ENCODE results near the gene NAT9. TPM values are rescaled to one million over a fixed set of nuclear protein-coding genes. Genes with fewer than 3 reads are reported as not detected.

NAT9 gene
- total RNA-seq, 1 experiment from 2014 or later: 63.5 TPM

- Histone ChIP-seq H3K27me3 (ENCODE audit: insufficient read depth, low read length) (no peaks in the 10 kb centered on the region), H3K23ac (ENCODE audit: insufficient read length, low read depth, low read length) (no peak overlapping the region), H3K4me2 (ENCODE audit: insufficient read depth, insufficient read length, low read length) (no peak overlapping the region), H3K9ac (ENCODE audit: extremely low read depth, insufficient read length, low read length) (no peak overlapping the region), H2BK15ac (ENCODE audit: low read depth, low read length) (no peak overlapping the region), H2BK12ac (ENCODE audit: insufficient read length, low read depth, low read length) (no peak overlapping the region), H2AFZ (ENCODE audit: low read length) (no peak overlapping the region), H3K4ac (ENCODE audit: low read depth, low read length) (no peak overlapping the region), H2BK120ac (ENCODE audit: low read depth, low read length, poor library complexity, severe bottlenecking) (no peak overlapping the region), H2BK20ac (ENCODE audit: low read depth, low read length, poor library complexity, severe bottlenecking) (no peak overlapping the region), H3K23me2 (ENCODE audit: insufficient read length, low read depth, low read length, poor library complexity, severe bottlenecking) (peaks cover 9% of the 10 kb centered on the region), H3K79me1 (ENCODE audit: insufficient read depth, low read depth, low read length, poor library complexity, severe bottlenecking) (no peaks in the 10 kb centered on the region), H3K79me2 (ENCODE audit: insufficient read depth, low read length) (no peaks in the 10 kb centered on the region), H4K91ac (ENCODE audit: insufficient read length, low read depth, low read length) (no peak overlapping the region), H3K18ac (ENCODE audit: insufficient read length, low read depth, low read length) (no peak overlapping the region), H3K9me3 (ENCODE audit: control insufficient read depth, low read depth, low read length) (no peaks in the 10 kb centered on the region), H4K20me1 (ENCODE audit: control insufficient read depth, insufficient read depth, insufficient read length) (no peaks in the 10 kb centered on the region), H3K4me1 (ENCODE audit: insufficient read depth, low read length) (peaks cover 4% of the 10 kb centered on the region; the same call in 1 of the 2 replicates), H2BK5ac (ENCODE audit: insufficient read length, low read length) (no peak overlapping the region), H4K5ac (ENCODE audit: insufficient read length, low read depth, low read length) (no peak overlapping the region), H3K56ac (ENCODE audit: insufficient read length, low read depth, low read length) (no peak overlapping the region), H3T11ph (ENCODE audit: low read length) (no peak overlapping the region), H2AK5ac (ENCODE audit: insufficient read length, low read length) (no peak overlapping the region), H4K8ac (replicated peaks; ENCODE audit: insufficient read length, low read depth, low read length) (no peak overlapping the region), H3K14ac (ENCODE audit: insufficient read depth, low read length) (no peak overlapping the region), H3K27ac (ENCODE audit: insufficient read length, low read depth, low read length) (no peak overlapping the region)
- WGBS (ENCODE audit: extremely low coverage, insufficient read length, low lambda C conversion rate): no CpG with 5 or more reads among the region's 12 CpGs
- peaks cover 26% of the 10 kb centered on the region for H3K27me3 Mint-ChIP-seq (ENCODE audit: low read depth)
- no peak overlapping the region; a peak in 1 of 7 replicates for H3K27ac Mint-ChIP-seq
- peaks cover 22 to 23% of the 10 kb centered on the region in 2 experiments for H3K4me1 Mint-ChIP-seq
- H3K36me3 Mint-ChIP-seq (ENCODE audit: insufficient read depth in 1 of 3, low read depth in 3 of 3): no peaks in the 10 kb centered on the region; a peak in 1 of 7 replicates
- no peaks in the 10 kb centered on the region; a peak in 1 of 5 replicates for H3K9me3 Mint-ChIP-seq
- no peak for DNase-seq
- TF ChIP-seq CTCF (conservative IDR thresholded peaks at IDR 0.05): no peak
- H3K4me3 Mint-ChIP-seq: peak overlapping the region in 1 of 2 experiments; percentile 50; a peak in 2 of 5 replicates
These were observed 36.8 kb downstream of the NAT9 start for GRCh38 chr17:74739227-74739831.
